K562 (cell line): ENCODE data around the gene ATG13. TPM values are rescaled to one million over a fixed set of nuclear protein-coding genes. Genes with fewer than 3 reads are reported as not detected.
A peak's percentile ranks its signal among the peaks of the same experiment; 100 is the strongest.

Experiments used
- CREB5 ChIP-seq: fragments of 250-450 bp; sonication (Bioruptor Pico); IDR thresholded peaks from 2 replicates; pipeline ENCODE4 v1.5.0; 2020; ENCODE audit warnings: mild to moderate bottlenecking
- FOXK2 ChIP-seq, 2 experiments: fragments of 450-650 bp; IDR thresholded peaks in 1 of 2; conservative IDR thresholded peaks in 1 of 2; 2 replicates each; pipeline ENCODE4 v1.6.1; 2016; ENCODE audit warnings: low read depth in 2 of 2, mild to moderate bottlenecking in 1 of 2
- HIVEP1 ChIP-seq: fragments of 250-450 bp; sonication (Bioruptor Pico); IDR thresholded peaks from 2 replicates; pipeline ENCODE4 v1.4.0; 2020; ENCODE audit warnings: mild to moderate bottlenecking
- HNRNPLL ChIP-seq: fragments of 200-400 bp; formaldehyde crosslinking; IDR thresholded peaks from 2 replicates; pipeline ENCODE4 v1.6.1; 2017; ENCODE audit warnings: low read length, low read depth, mild to moderate bottlenecking; ENCODE audit not compliant: poor library complexity, severe bottlenecking
- NKRF ChIP-seq: fragments of 450-650 bp; IDR thresholded peaks from 2 replicates; pipeline ENCODE4 v1.6.1; 2016; ENCODE audit warnings: borderline replicate concordance
- POLR2G ChIP-seq: fragments of 200-400 bp; formaldehyde crosslinking; IDR thresholded peaks from 2 replicates; pipeline ENCODE4 v1.6.1; 2017; ENCODE audit warnings: low read depth, mild to moderate bottlenecking, antibody characterized with exemption, low read length, moderate library complexity
- SMAD4 ChIP-seq: fragments of 250-450 bp; sonication (Bioruptor Pico); conservative IDR thresholded peaks from 2 replicates; pipeline ENCODE4 v1.8.0; 2021; ENCODE audit warnings: inconsistent platforms, mild to moderate bottlenecking, moderate library complexity
- SP1 ChIP-seq: sonication (generic); formaldehyde crosslinking; IDR thresholded peaks from 2 replicates; pipeline ENCODE4 v1.8.1; 2022; ENCODE audit warnings: mild to moderate bottlenecking, missing genetic modification reagents
- TAF1 ChIP-seq: IDR thresholded peaks from 2 replicates; pipeline ENCODE4 v1.6.1; 2011; ENCODE audit warnings: mild to moderate bottlenecking, low read length, moderate library complexity; ENCODE audit not compliant: insufficient read depth, control insufficient read depth, severe bottlenecking; ENCODE audit errors: extremely low read depth
- TCF3 ChIP-seq: sonication (generic); formaldehyde crosslinking; IDR thresholded peaks from 2 replicates; pipeline ENCODE4 v1.4.0; 2020; ENCODE audit warnings: mild to moderate bottlenecking, missing genetic modification reagents
- THAP12 ChIP-seq: fragments of 250-450 bp; sonication (Bioruptor Pico); IDR thresholded peaks from 2 replicates; pipeline ENCODE4 v1.9.0; 2021; ENCODE audit warnings: mild to moderate bottlenecking, inconsistent platforms
- polyA plus RNA-seq, 8 experiments: library from polyadenylated mRNA; depleted of rRNA in 4 of 8; stranded (reverse) in 5 of 8; unstranded in 3 of 8; fragments of >200 nt; fragmentation: Nextera tagmentation in 2 of 8; fragmentation: Illumina TruSeq in 1 of 8; extraction: Ambion mirVana in 2 of 8; extraction: Trizol in 1 of 8; gene quantifications; 2 replicates each; pipeline versions ENCODE4 v1.2.1 to v1.2.3, GENCODE V29; 2011 to 2014; ENCODE audit warnings: inconsistent platforms in 1 of 8, missing spikeins in 1 of 8
- total RNA-seq, 7 experiments: library from RNA; depleted of rRNA in 6 of 7; stranded (reverse); fragments of >200 nt in 6 of 7; fragmentation: Illumina TruSeq in 2 of 7; extraction: Trizol in 2 of 7; gene quantifications; 2 replicates each; pipeline versions ENCODE4 v1.2.1 to v1.2.3, GENCODE V29; 2011 to 2021; ENCODE audit warnings: low replicate concordance in 1 of 7
- TF ChIP-seq, protein P1 (sequence below): sonication (generic); formaldehyde crosslinking; IDR thresholded peaks from 2 replicates; pipeline ENCODE4 v1.9.0; 2022; ENCODE audit warnings: mild to moderate bottlenecking, missing genetic modification reagents
- TF ChIP-seq, protein P2 (sequence below): fragments of 450-650 bp; IDR thresholded peaks from 2 replicates; pipeline ENCODE4 v1.6.1; 2017; ENCODE audit warnings: antibody characterized with exemption, mild to moderate bottlenecking

ATG13 gene
- total and polyA plus RNA-seq, 9 of the 15 experiments (the other 6 are each of a cell fraction or from before 2014, with no cell fraction given), result 13.1 to 61.5 (median 36.5) TPM

DNA sequence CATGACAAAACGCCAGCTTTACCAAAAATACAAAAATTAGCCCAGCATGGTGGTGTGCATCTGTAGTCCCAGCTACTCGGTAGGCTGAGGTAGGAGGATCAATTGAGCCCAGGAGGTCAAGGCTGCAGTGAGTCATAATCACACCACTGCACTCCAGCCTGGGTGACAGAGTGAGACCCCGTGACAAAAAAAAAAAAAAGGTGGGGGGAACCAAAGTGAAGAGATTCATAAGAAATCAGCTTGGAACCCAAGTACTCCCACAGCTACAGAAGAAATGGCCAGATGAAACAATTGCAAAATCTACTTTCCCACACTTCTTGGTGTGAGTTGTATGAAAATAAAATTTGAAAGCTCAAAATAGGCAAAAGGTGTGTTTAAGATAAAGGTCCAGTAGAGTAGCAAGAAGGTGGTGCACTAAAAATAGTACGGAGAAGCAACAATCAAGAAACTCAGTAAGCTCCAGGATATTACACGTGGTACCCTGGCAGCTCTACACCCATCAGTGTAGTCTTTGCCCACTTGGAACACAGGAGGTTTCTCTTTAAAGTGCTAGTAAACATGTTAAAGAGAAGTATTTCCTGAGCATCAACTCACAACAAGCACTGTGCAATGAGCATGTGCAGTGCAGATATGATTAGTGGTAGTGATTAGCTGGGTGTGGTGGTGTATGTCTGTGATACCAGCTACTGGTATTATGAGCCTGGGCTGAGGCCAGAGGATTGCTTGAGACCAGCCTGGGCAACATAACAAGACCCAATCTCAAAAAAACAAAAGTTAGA is 5.6 kb upstream of the ATG13 start (continued):
- TF ChIP-seq THAP12 (CRISPR knock-in tag) (no peak), CREB5 (CRISPR knock-in tag) (no peak), HNRNPLL (no peak), TCF3 (CRISPR knock-in tag) (peak; percentile 77), POLR2G (no peak), SP1 (CRISPR knock-in tag) (0 out of 2 replicates have a peak, but pooled peaks have one; percentile 52), TAF1 (no peak), HIVEP1 (CRISPR knock-in tag) (no peak), FOXK2 (conservative IDR thresholded peaks at IDR 0.05 in 1 of 2, IDR thresholded peaks at IDR 0.05 in 1 of 2; ENCODE audit: low read depth in 2 of 2) (peak; percentile 52 to 68; a peak in 3 of 4 replicates), SMAD4 (CRISPR knock-in tag) (no peak), NKRF (no peak)
- TF ChIP-seq, protein P1, sequence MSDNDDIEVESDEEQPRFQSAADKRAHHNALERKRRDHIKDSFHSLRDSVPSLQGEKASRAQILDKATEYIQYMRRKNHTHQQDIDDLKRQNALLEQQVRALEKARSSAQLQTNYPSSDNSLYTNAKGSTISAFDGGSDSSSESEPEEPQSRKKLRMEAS (CRISPR knock-in tag), result no peak
- TF ChIP-seq, protein P2, sequence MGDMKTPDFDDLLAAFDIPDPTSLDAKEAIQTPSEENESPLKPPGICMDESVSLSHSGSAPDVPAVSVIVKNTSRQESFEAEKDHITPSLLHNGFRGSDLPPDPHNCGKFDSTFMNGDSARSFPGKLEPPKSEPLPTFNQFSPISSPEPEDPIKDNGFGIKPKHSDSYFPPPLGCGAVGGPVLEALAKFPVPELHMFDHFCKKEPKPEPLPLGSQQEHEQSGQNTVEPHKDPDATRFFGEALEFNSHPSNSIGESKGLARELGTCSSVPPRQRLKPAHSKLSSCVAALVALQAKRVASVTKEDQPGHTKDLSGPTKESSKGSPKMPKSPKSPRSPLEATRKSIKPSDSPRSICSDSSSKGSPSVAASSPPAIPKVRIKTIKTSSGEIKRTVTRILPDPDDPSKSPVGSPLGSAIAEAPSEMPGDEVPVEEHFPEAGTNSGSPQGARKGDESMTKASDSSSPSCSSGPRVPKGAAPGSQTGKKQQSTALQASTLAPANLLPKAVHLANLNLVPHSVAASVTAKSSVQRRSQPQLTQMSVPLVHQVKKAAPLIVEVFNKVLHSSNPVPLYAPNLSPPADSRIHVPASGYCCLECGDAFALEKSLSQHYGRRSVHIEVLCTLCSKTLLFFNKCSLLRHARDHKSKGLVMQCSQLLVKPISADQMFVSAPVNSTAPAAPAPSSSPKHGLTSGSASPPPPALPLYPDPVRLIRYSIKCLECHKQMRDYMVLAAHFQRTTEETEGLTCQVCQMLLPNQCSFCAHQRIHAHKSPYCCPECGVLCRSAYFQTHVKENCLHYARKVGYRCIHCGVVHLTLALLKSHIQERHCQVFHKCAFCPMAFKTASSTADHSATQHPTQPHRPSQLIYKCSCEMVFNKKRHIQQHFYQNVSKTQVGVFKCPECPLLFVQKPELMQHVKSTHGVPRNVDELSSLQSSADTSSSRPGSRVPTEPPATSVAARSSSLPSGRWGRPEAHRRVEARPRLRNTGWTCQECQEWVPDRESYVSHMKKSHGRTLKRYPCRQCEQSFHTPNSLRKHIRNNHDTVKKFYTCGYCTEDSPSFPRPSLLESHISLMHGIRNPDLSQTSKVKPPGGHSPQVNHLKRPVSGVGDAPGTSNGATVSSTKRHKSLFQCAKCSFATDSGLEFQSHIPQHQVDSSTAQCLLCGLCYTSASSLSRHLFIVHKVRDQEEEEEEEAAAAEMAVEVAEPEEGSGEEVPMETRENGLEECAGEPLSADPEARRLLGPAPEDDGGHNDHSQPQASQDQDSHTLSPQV, result peak; percentile 31; the same call in 1 of the 2 replicates
